HG03064 (cell line): Measurements from ENCODE around the gene CEACAM20.
"Not testable (repeated sequence)": the region's sequence is repeated elsewhere in the genome, so short reads cannot be mapped to it uniquely, and the experiment has no call there.

Source experiments
- ATAC-seq: cut with Tn5 transposase; IDR thresholded peaks from one replicate; pipeline ENCODE4 v1.9.1; 2021; ENCODE audit warnings: low read depth; ENCODE audit not compliant: unreplicated experiment

CEACAM20 gene

DNA sequence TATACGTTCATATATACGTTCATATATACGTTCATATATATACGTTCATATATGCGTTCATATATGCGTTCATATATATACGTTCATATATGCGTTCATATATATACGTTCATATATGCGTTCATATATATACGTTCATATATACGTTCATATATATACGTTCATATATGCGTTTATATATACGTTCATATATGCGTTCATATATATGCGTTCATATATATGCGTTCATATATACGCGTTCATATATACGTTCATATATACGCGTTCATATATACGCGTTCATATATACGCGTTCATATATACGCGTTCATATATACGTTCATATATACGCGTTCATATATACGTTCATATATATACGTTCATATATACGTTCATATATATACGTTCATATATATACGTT, 21.5 kb upstream of the CEACAM20 start:
- not testable (repeated sequence) for ATAC-seq

DNA sequence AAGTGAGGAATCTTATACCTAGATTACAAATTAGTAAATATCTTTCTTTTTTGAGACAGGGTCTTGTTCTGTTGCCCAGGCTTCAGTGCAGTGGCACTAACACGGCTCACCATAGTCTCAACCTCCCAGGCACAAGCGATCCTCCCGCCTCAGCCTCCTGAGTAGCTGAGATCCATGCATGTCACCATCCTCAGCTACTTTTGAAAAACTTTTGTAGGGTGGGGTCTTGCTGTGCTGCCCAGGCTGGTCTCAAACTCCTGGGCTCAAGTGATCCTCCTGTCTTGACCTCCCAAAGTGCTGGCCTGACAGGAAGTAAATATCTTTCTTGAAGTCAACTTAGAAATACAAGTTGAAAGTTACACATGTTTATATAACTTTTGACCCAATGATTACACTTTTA, 20.0 kb upstream of the CEACAM20 start:
- no peak for ATAC-seq

DNA sequence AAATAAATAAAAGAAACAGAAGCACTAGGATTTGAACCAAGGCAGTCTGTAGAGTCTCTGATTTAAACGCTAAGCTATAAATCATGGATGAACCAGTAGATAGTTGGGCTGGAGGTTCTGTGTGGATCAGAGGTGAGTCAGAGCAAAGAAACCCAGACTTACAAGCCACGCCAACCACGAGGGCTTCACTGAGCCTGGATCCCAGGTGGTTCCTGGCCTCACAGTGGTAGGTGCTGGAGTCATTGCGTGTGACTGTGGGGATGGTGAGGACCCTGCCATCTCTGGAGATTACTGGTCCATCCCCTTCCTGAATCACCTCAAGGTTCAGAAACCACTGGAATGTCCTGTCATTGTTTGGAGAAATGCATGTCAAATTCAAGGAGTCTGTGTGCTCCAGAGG, 19.3 kb upstream of the CEACAM20 start:
- ATAC-seq: no peak

DNA sequence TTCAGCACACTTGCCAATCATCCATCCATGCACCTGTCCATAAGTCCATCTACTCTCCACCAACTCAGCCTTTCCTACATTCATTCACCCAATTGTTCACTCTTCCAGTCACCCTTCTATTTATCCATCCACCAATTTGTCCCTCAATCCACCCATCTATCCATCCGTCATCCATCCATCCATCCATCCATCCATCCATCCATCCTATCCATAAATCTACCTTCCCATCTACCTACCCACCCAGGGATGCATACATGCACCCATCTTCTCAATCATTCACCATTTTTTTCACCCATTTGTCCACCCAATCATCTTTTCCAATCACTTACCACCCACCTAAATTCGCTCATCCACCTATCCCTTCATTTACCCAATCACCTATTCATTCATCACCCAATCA, 14.6 kb upstream of the CEACAM20 start:
- ATAC-seq: no peak

DNA sequence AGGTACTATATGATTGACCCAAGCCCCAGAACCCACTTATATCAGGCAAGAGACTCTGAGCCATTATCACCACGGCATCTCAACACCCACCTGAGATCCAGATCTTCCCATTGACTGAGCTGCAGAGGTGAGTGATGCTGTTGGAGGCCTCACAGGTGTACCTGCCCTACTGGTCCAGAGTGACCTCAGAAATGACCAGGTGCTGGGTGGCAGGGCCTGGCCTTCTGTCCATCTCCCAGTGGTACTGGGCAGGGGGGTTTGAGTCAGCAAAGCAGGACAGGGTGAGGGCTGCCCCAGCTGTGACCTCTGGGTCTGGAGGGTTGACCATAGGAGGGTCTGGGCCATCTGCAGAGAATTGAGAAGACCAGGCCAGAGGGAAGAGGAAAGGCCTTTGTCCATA, 13.2 kb upstream of the CEACAM20 start:
- no peak for ATAC-seq

DNA sequence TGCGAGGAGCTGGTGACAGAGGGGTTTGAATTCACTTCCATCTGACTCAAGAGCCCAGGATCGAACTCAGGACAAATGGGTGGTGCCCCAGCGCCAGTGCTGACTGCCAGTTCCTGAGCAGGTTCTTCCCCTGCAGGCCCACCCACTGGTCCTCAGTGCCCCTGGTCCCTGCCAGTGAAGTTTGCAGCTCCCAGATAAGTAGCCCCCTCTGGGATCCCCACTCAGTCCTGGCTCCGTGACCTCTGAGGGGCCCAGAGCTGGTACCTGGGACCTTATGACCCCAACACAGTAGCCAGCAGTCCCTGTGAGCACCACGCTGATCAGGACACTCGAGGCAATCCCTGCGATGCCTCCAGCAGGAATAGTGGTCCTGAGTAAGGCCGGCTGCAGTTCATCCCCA, 11.3 kb upstream of the CEACAM20 start:
- ATAC-seq: no peak

DNA sequence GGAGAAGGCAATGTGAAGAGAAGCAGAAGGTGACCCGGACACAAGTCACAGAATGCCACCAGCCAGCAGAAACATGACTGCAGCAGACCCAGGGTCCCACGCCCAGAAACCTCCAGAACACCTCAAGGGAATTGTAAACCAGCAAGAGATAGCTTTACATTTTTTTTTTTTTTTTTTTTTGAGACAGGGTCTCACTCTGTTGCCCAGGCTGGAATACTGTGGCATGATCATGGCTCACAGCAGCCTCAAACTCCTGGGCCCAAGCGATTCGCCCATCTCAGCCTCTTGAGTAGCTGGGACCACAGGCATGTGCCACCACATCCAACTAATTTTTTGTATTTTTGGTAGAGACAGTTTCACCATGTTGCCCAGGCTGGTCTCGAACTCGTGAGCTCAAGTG, 10.5 kb upstream of the CEACAM20 start:
- ATAC-seq: no peak

DNA sequence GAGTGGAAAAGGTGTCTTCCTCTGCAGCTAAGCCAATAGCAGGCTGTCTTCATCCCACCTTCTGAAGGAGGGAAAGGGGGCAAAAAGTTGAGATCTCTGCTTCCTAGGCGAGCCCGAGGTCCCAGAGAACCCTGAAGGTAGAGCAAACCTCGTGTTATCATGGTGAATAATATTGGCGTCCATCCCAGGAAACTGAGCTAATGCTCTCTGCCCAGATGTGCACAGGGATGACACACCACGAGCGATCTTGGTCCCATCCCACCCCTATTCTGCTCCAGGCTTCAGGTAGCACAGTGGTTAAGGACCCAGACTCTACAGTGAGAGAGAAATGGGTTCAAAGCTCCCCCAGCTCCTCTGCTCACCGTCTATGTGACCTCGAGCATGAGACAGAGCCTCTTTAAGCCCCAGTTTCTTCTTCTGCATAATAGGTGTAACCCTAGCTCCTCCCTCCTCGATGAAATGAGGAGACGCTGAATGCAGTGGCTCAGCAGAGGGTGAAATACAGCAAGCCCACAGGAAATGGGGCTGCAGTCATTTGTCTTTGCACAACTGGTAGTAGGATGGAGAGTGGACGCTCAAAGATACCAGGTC, 9.9 kb upstream of the CEACAM20 start:
- ATAC-seq: no peak

DNA sequence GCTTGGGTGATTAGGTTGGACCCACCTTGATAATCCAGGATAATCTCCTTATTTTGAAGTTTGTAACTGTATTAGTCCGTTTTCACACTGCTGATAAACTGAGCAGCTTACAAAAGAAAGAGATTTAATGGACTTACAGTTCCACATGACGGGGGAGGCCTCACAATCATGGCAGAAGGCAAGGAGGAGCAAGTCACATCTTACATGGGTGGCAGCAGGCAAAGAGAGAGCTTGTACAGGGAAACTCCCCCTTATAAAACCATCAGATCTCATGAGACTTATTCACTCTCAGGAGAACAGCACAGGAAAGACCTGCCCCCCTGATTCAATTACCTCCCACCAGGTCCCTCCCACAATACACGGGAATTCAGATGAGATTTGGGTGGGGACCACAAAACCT, 5.9 kb upstream of the CEACAM20 start:
- not testable (repeated sequence) for ATAC-seq

DNA sequence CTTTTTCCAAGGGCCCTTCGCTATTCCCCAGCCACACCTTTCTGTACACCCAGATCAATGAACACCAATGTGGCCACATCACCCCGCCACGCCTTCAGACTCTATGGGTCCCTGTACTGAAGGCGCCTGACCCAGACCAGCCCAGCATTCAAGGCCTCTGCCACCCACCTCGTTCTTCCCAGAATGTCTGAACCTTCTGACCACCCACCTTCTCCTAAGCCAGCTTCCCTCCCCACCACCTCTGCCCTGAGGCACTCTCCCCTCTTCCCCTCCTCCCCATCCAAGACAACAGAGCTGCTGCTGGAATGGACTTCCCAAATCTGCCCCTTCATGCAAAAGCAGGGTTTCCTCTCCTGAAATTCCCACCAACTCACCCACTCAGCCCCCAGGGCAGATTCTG, 3.3 kb upstream of the CEACAM20 start:
- no peak for ATAC-seq

DNA sequence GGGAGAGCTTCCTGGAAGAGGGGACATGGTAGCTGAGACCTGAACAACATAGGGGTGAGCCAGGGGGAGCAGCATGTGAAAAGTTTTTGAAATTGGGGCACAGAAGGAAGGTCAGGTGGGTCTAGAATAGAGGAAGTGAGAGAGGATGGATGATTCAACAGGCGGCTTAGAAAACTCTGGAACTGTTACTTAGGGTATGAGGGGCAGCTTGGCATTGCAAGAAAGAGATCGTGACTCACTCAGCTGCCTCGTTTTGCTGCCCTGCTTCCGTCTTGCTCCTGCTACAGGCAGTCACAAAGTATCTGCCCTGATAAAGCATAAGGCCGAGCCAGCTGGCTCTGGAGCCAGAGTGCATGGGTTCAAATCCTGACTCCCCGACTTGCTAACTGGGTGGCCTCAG, 1.3 kb upstream of the CEACAM20 start:
- ATAC-seq: no peak

DNA sequence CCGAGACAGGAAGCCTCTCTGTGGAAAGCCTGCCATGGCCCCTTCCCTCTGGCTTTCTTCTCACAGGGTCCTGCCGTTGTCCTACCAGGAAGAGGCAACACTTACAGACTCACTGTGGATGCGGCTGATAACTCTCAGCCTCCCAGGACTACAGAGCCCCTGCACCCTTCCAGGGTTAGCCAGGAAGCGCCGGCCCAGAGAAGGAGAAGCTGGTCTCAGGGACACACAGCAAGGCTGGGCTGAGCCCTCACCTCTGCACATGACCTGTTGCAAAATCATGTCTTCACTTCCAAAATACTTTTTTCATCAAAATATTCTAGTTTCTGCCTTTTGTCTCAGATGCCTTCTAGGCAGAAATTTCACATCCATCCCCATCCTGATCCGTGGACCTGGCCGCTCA, 1.9 kb downstream of the CEACAM20 start:
- ATAC-seq: no peak

DNA sequence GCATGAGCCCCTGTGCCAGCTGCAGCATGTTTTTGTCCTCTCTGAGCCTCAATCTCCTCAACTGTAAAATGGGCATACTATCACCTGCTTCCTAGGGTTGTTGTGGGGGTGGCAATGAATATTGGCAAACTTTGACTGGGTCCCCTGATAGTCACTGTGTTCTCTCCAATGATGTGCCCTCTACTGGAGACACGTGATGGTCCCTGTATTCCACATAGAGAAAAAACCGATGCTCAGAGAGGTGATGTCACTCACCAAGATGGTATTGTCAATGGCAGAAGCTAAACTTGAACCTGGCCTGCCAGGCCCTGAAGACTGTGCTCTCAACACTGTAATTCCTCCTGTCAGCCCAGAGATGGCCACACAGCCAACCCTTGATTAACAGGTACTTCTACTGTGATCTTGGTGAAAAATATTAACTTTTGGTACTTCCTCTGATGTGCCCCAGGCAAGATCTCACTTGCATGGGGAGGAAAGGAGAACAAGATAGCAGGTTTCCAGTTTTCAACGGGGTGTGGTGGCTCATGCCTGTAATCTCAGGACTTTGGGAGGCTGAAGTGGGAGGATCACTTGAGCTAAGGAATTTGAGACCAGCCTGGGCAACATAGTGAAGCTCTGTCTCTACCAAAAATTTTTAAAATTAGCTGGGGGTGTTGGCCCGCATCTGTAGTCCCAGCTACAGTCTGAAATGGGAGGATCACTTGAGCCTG, 3.6 kb downstream of the CEACAM20 start:
- no peak for ATAC-seq

DNA sequence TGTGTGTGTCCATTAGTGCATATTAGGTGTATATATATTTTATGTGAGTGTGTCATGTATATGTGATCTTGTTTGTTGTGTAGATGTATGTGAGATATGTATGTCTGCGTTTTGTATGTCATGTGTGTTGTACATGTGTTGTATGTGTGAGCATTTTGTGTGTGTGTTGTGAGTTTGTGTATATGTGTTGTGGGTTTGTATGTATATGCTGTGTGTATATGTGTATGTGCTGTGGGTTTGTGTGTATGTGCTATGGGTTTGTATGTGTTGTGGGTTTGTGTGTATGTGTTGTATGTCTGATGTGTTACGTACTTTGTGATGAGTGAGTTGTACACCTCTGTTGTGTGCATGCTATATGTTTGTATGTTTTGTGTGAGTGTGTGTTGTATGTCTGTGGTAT, 8.1 kb downstream of the CEACAM20 start:
- ATAC-seq: no peak

DNA sequence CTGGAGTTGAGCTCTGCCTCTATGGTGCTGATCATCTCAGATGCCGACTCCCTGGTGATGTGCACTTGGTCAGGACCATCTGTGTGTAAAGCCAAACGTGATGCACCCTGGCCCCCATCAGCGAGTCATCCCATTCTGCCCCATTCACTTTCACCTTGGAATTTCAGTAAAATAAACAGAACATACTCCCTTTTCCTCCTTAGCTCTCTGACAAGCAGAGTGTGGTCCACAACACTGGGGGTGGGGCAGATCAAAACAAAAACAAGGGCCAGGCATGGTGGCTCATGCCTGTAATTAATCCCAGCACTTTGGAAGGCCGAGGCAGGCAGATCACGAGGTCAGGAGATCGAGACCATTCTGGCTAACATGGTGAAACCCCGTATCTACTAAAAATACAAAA, 12.3 kb downstream of the CEACAM20 start:
- ATAC-seq: no peak

DNA sequence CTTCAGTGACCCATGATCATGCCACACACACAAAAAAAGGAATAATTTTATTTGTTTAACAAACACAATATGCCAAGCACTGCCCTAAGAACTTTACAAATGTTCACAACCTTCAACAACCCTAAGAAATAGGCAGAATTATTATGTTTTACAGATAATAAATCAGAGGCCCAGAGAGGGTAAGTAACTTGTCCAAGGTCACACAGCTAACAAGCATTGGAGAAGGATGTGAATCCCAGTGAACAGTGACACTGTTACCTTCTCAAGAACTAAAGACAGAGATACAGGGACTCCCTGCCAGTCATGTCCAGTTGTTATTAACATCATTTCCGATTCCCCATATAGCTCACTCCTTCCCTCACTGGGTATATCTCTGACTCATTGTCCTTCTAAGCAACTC, 13.6 kb downstream of the CEACAM20 start:
- ATAC-seq: no peak

DNA sequence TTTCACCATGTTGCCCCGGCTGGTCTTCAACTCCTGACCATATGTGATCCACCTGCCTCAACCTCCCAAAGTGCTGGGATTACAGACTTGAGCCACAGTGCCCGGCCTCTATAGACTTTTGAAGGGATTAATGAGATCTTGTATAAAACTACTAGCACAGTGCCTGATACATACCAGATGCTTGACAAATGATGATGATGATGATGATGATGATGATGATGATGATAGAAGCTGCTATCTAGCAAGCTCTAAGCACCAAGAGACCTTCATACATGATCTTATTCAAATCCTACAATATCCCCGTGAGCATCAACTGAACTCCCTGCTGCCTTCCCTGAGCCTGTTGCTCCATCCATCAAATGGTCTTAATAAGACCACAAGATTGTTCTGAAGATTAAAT, 14.4 kb downstream of the CEACAM20 start:
- ATAC-seq: no peak

DNA sequence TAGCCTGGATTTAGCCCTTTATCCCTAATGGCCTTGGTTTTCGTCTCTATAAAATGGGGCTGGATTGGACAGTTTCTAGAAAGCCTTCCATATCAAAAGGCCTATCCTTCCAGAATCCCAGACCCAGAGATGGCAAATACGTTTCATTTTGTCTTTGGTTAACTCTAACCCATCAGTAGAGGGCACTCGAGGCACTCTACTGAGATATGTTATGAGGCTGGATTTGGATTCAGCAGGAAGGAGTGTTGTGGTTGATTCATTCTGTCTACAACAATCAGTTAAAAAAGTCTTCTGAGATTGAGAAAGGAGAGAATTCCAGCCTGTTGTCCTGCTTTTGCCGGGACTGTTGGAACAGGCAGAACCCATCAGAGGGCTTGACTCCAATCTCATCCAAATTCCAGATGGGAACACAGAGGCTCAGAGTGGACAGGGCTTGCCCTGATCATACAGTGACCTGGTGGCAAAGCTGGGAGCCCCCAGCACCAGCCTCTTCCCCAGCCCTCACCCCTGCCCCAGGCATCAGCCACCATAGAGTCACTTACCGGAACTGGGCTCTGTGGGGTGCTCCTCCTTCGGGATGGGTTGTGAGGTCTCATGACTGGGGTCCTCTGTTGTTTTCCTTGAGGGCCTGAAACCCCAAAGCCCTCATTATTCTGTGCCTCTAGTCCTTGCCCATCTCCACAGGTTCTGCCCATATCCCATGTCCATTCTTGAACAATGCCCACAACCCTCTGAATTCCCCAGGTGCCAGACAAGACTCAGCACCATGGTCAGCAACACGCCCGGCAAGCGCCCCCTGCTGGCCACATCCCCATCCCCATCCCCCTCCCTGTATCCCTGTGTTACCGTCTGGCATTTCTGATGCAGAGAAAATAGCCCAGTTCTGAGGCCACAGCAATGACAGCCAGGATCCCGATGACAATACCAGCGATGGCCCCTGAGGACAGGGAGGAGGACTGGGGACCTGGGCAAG, 16.9 kb downstream of the CEACAM20 start:
- no peak for ATAC-seq

DNA sequence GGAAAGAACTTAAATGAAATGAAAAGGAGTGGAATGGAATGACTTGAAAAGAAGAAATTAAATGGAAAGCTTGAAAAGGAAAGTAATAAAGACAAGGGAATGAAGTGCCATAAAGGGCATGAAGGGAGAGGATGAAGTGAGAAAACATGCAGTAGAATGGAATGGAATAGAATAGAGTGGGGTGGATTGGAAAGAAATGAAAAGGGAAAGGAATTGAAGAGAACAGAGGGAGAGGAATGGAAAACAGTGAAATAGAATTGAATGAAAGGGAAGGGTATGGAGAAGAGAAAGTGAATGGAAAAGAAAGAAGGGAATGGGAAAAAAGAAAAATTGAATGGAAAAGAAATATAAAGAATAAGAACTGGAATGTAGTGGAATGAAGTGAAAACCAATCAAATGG, 20.0 kb downstream of the CEACAM20 start:
- ATAC-seq: no peak

DNA sequence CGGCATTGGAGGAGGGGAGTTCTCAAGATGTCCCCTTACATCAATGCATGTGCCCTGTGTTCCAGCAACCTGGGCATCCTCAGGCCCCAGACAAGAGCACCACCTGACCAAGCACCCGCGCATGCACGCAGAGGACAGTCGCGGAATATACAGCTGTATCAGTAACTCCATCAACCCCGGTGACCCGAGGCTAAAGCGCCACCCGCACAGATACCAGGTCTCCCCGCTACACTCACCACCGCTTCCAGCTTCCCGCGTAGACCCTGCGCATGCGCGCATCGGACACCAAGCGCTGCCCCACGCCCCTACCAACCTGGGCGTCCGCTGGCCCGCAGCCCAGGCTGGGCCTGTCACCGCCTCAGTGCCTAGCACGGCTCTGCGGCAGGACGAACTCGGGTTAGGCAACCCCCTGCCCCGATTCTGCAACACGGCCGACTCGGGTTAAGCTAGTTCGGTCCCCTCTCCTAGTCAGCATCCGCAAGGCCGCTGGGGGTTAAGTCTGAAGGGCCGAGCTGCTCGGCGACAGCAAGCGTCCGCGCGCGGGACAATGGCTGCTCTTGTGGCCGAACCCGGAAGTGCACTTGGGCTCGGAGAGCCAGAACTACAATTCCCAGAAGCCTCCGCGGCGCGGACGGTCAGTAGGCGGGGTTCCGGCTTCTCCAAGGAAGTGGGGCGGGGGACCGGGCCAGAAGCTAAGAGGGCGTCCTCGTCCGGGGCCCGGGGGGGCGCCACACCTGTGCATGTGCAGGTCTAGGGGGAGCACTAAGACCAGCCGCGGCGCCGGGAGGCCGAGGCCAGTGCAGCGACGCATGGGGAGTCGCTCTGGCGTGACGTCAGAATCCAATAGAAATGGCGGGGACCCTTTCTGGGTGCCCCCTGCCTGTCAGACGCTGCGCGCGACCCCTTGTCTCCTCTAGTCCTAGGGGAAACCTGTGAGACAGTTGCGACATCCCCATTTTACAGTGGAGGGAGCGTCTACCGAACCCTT, 29.2 kb downstream of the CEACAM20 start, which contains the start of gene ZNF180:
TSS of gene ZNF180 (minus strand) at position 561 of the 988 bp plus-strand sequence. CDS start 3,188 bp downstream, outside the sequence.
- ATAC-seq: peak; percentile 81
